H1 (cell line): Measurements from ENCODE around the gene TMEM252. TPM values are rescaled to one million over a fixed set of nuclear protein-coding genes. Genes with fewer than 3 reads are reported as not detected.

ENCODE experiments used
- CTCF ChIA-PET: fragments of 300-600 bp; sonication (Branson Sonifier 250); formaldehyde crosslinking; loops from one replicate; lab custom pipeline; 2021; ENCODE audit not compliant: partially characterized antibody; lab: Charles Lee
- POLR2A ChIA-PET: fragments of 300-600 bp; sonication (Branson Sonifier 250); formaldehyde crosslinking; loops from one replicate; lab custom pipeline; 2021; ENCODE audit warnings: inconsistent platforms; ENCODE audit not compliant: partially characterized antibody; lab: Charles Lee
- DNase-seq, 2 experiments: peaks; one replicate each; pipeline versions ENCODE4 v3.0.0 to v3.0.0-alpha.2; 2010 to 2022; ENCODE audit warnings: low spot score in 2 of 2, low read depth in 1 of 2, mixed read lengths in 1 of 2
- FAIRE-seq: peaks from 2 replicates; lab custom pipeline; 2011; peaks lifted over from hg19 to GRCh38; lab: Jason Lieb, UNC
- H2AFZ ChIP-seq: 2 replicates; pipeline ENCODE4 v1.8.1; 2012; ENCODE audit warnings: low read length, inconsistent platforms
- H2AK5ac ChIP-seq: 2 replicates; pipeline ENCODE4 v1.6.1; 2013; ENCODE audit warnings: low read depth, low read length
- H2BK120ac ChIP-seq: replicated peaks from 2 replicates; pipeline ENCODE3; 2013; ENCODE audit warnings: low read depth, low read length, inconsistent platforms
- H2BK12ac ChIP-seq: 2 replicates; pipeline ENCODE4 v1.6.1; 2013; ENCODE audit warnings: low read depth, low read length
- H2BK15ac ChIP-seq: 2 replicates; pipeline ENCODE4 v1.6.1; 2013; ENCODE audit warnings: low read length
- H2BK20ac ChIP-seq: 2 replicates; pipeline ENCODE4 v1.6.1; 2013; ENCODE audit warnings: low read length
- H2BK5ac ChIP-seq: 2 replicates; pipeline ENCODE4 v1.6.1; 2013; ENCODE audit warnings: low read depth, low read length
- H3K14ac ChIP-seq: 2 replicates; pipeline ENCODE4 v1.6.1; 2013; ENCODE audit warnings: inconsistent platforms; ENCODE audit not compliant: insufficient read length
- H3K18ac ChIP-seq: 2 replicates; pipeline ENCODE4 v1.6.1; 2013; ENCODE audit warnings: low read length; ENCODE audit errors: extremely low read depth
- H3K23ac ChIP-seq: 2 replicates; pipeline ENCODE4 v1.6.1; 2013; ENCODE audit warnings: inconsistent platforms; ENCODE audit not compliant: insufficient read length
- H3K23me2 ChIP-seq: 2 replicates; pipeline ENCODE4 v1.6.1; 2013; ENCODE audit warnings: low read depth, low read length
- H3K27ac ChIP-seq: 2 replicates; pipeline ENCODE4 v1.6.1; 2011; ENCODE audit warnings: low read depth, low read length, inconsistent platforms
- H3K27me3 ChIP-seq, 4 experiments: replicated peaks in 1 of 4; 1 replicate in 1 of 4; 2 replicates in 3 of 4; pipeline versions ENCODE4 v1.6.1 to v1.8.1; 2011 to 2013; ENCODE audit warnings: low read length in 3 of 4, mild to moderate bottlenecking in 3 of 4, inconsistent platforms in 2 of 4, mixed read lengths in 2 of 4, moderate library complexity in 1 of 4; ENCODE audit not compliant: control insufficient read depth in 3 of 4, insufficient read depth in 3 of 4; ENCODE audit errors: extremely low read depth in 1 of 4
- H3K36me3 ChIP-seq, 4 experiments: 2 replicates each; pipeline versions ENCODE4 v1.6.1 to v1.8.1; 2011 to 2013; ENCODE audit warnings: mild to moderate bottlenecking in 4 of 4, low read length in 3 of 4, moderate library complexity in 2 of 4, control low read depth in 1 of 4, inconsistent platforms in 1 of 4; ENCODE audit not compliant: insufficient read depth in 4 of 4, control insufficient read depth in 2 of 4
- H3K4ac ChIP-seq: replicated peaks from 2 replicates; pipeline ENCODE3; 2013; ENCODE audit warnings: low read length, low read depth, mixed read lengths, inconsistent platforms; ENCODE audit not compliant: insufficient read length
- H3K4me1 ChIP-seq, 4 experiments: replicated peaks in 1 of 4; 1 replicate in 1 of 4; 2 replicates in 3 of 4; pipeline versions ENCODE4 v1.6.1 to v1.8.1; 2011 to 2013; ENCODE audit warnings: low read length in 3 of 4, inconsistent platforms in 2 of 4, mixed read lengths in 1 of 4; ENCODE audit not compliant: insufficient read depth in 4 of 4, control insufficient read depth in 3 of 4
- H3K4me2 ChIP-seq, 2 experiments: 2 replicates each; pipeline versions ENCODE4 v1.6.1 to v1.8.1; 2011 to 2013; ENCODE audit warnings: low read depth in 2 of 2, low read length in 2 of 2, control low read depth in 1 of 2, inconsistent platforms in 1 of 2, mild to moderate bottlenecking in 1 of 2; ENCODE audit not compliant: insufficient read depth in 1 of 2
- H3K4me3 ChIP-seq, 4 experiments: fragments of 200-600, 300-600 bp in 1 of 4; sonication (generic), shearing (Covaris generic), sonication (Bioruptor Twin) in 1 of 4; 2 replicates each; pipeline versions ENCODE4 v1.5.1 to v1.8.1; 2011 to 2016; ENCODE audit warnings: low read length in 4 of 4, low read depth in 3 of 4, control low read depth in 2 of 4, inconsistent platforms in 2 of 4, mild to moderate bottlenecking in 2 of 4, mixed read lengths in 1 of 4, moderate library complexity in 1 of 4; ENCODE audit not compliant: insufficient read depth in 2 of 4; ENCODE audit errors: extremely low read depth in 1 of 4
- H3K56ac ChIP-seq: replicated peaks from 2 replicates; pipeline ENCODE3; 2013; ENCODE audit warnings: low read depth, mild to moderate bottlenecking, mixed read lengths, low read length, inconsistent platforms; ENCODE audit not compliant: insufficient read length
- H3K79me1 ChIP-seq: 2 replicates; pipeline ENCODE4 v1.6.1; 2013; ENCODE audit warnings: low read depth, low read length, control low read depth
- H3K79me2 ChIP-seq, 2 experiments: 2 replicates each; pipeline versions ENCODE4 v1.6.1 to v1.8.1; 2012 to 2013; ENCODE audit warnings: low read length in 2 of 2, mild to moderate bottlenecking in 2 of 2, inconsistent platforms in 1 of 2; ENCODE audit not compliant: insufficient read depth in 2 of 2, control insufficient read depth in 1 of 2
- H3K9ac ChIP-seq, 4 experiments: replicated peaks in 1 of 4; 1 replicate in 1 of 4; 2 replicates in 3 of 4; pipeline versions ENCODE4 v1.6.1 to v1.8.1; 2011 to 2013; ENCODE audit warnings: low read depth in 3 of 4, low read length in 3 of 4, control low read depth in 2 of 4, mild to moderate bottlenecking in 2 of 4, moderate library complexity in 2 of 4, inconsistent platforms in 1 of 4; ENCODE audit errors: extremely low read depth in 1 of 4
- H3K9me3 ChIP-seq, 2 experiments: 2 replicates each; pipeline versions ENCODE4 v1.6.1 to v1.8.1; 2012 to 2013; ENCODE audit warnings: mild to moderate bottlenecking in 2 of 2, moderate library complexity in 2 of 2, control low read depth in 1 of 2, inconsistent platforms in 1 of 2, low read depth in 1 of 2, low read length in 1 of 2, mixed read lengths in 1 of 2; ENCODE audit not compliant: insufficient read depth in 2 of 2
- H4K20me1 ChIP-seq, 2 experiments: replicated peaks in 1 of 2; 2 replicates each; pipeline versions ENCODE3 to v1.8.1; 2011 to 2013; ENCODE audit warnings: inconsistent platforms in 2 of 2, low read length in 2 of 2, mild to moderate bottlenecking in 1 of 2; ENCODE audit not compliant: insufficient read depth in 2 of 2, control insufficient read depth in 1 of 2
- H4K5ac ChIP-seq: 2 replicates; pipeline ENCODE4 v1.6.1; 2013; ENCODE audit warnings: low read length, low read depth, mixed read lengths, inconsistent platforms; ENCODE audit not compliant: insufficient read length
- H4K8ac ChIP-seq: 2 replicates; pipeline ENCODE4 v1.8.0; 2013; ENCODE audit warnings: mild to moderate bottlenecking, moderate library complexity, low read length, inconsistent platforms; ENCODE audit not compliant: insufficient read depth; ENCODE audit errors: extremely low read depth
- H4K91ac ChIP-seq: replicated peaks from 2 replicates; pipeline ENCODE3; 2013; ENCODE audit warnings: low read length, mixed read lengths, inconsistent platforms; ENCODE audit not compliant: insufficient read length
- E2F6 ChIP-seq: IDR thresholded peaks from 2 replicates; pipeline ENCODE4 v1.6.1; 2012; ENCODE audit warnings: inconsistent platforms
- GABPA ChIP-seq: IDR thresholded peaks from 2 replicates; pipeline ENCODE4 v1.6.1; 2011; ENCODE audit warnings: mild to moderate bottlenecking, low read length, moderate library complexity, borderline replicate concordance; ENCODE audit not compliant: insufficient read depth
- GTF2F1 ChIP-seq: IDR thresholded peaks from 2 replicates; pipeline ENCODE4 v1.6.1; 2012; ENCODE audit warnings: low read depth, low read length, improper control_type of control experiment, borderline replicate concordance
- HDAC6 ChIP-seq: IDR thresholded peaks from one replicate; pipeline ENCODE4 v1.7.1; 2012; ENCODE audit warnings: low read depth, mild to moderate bottlenecking, inconsistent platforms, low read length, moderate library complexity
- KDM1A ChIP-seq: fragments of 200-600, 300-600 bp; sonication (generic); IDR thresholded peaks from 2 replicates; pipeline ENCODE4 v1.7.1; 2016; ENCODE audit warnings: mild to moderate bottlenecking, low read length, borderline replicate concordance
- NANOG ChIP-seq: IDR thresholded peaks from 2 replicates; pipeline ENCODE4 v1.6.1; 2011; ENCODE audit warnings: low read length, low read depth, mild to moderate bottlenecking, inconsistent platforms; ENCODE audit not compliant: insufficient read depth, poor library complexity, severe bottlenecking
- NRF1 ChIP-seq: IDR thresholded peaks from 2 replicates; pipeline ENCODE4 v1.6.1; 2011; ENCODE audit warnings: mild to moderate bottlenecking, low read depth, low read length, improper control_type of control experiment
- PHF8 ChIP-seq: fragments of 200-600 bp; sonication (generic); conservative IDR thresholded peaks from 2 replicates; pipeline ENCODE4 v1.7.1; 2012; ENCODE audit warnings: low read depth, mild to moderate bottlenecking, inconsistent platforms, low read length, moderate library complexity
- RAD21 ChIP-seq, 2 experiments: IDR thresholded peaks in 1 of 2; conservative IDR thresholded peaks in 1 of 2; 2 replicates each; pipeline ENCODE4 v1.6.1; 2011; ENCODE audit warnings: low read depth in 2 of 2, low read length in 2 of 2, improper control_type of control experiment in 1 of 2, inconsistent platforms in 1 of 2, mild to moderate bottlenecking in 1 of 2, moderate library complexity in 1 of 2
- SUZ12 ChIP-seq: fragments of 200-600 bp; sonication (generic); IDR thresholded peaks from 2 replicates; pipeline ENCODE4 v1.6.1; 2012; ENCODE audit warnings: mild to moderate bottlenecking, inconsistent platforms, low read length, moderate library complexity, mixed read lengths
- TCF12 ChIP-seq: IDR thresholded peaks from 2 replicates; pipeline ENCODE4 v1.6.1; 2011; ENCODE audit warnings: low read depth, mild to moderate bottlenecking, low read length
- ZNF274 ChIP-seq: IDR thresholded peaks from 2 replicates; pipeline ENCODE4 v1.7.0; 2012; ENCODE audit warnings: low read length, borderline replicate concordance; ENCODE audit errors: extremely low read depth
- WGBS, 2 experiments: shearing (Covaris generic) in 1 of 2; methylation state at CpG; one replicate each; pipeline versions ENCODE4 v1.1.6 to v1.1.7; 2013 to 2015; ENCODE audit warnings: low lambda C conversion rate in 2 of 2, mixed read lengths in 2 of 2, inconsistent platforms in 1 of 2, low coverage in 1 of 2, missing lambda C conversion rate in 1 of 2; ENCODE audit not compliant: insufficient replicate concordance in 2 of 2, insufficient coverage in 1 of 2, insufficient read length in 1 of 2; ENCODE audit errors: extremely low coverage in 1 of 2, missing lambda C conversion rate in 1 of 2; 5-methylcytosine and 5-hydroxymethylcytosine counted together
- polyA plus RNA-seq, 7 experiments: library from polyadenylated mRNA; depleted of rRNA in 3 of 7; stranded (reverse) in 5 of 7; unstranded in 2 of 7; fragments of >200 nt in 5 of 7; fragments of 200-250 nt in 2 of 7; gene quantifications; 1 replicate in 5 of 7; 2 replicates in 1 of 7; 4 replicates in 1 of 7; pipeline versions ENCODE4 v1.2.1 to v1.2.3, GENCODE V29; 2011 to 2013; ENCODE audit warnings: missing spikeins in 2 of 7, mixed read lengths in 2 of 7
- total RNA-seq: library from RNA; stranded (reverse); fragmentation: NEBNext Ultra II Directional; extraction: Animal tissue kit (Norgen Biotek cat#: 25700); gene quantifications from 2 replicates; pipeline ENCODE4 v1.2.1, GENCODE V29; 2021

Gene TMEM252
- total and polyA plus RNA-seq, 2 of the 8 experiments (the other 6 are each of a cell fraction or from before 2014, with no cell fraction given) = not detected

GRCh38 chr9:68567565-68567964, 26.9 kb upstream of the TMEM252 start:
- H4K91ac ChIP-seq = no peak overlapping the region
- 82% methylated on average over 3 of the region's 3 CpGs; no CpG with 5 or more reads in 1 of the 2 experiments for WGBS, 2 experiments
- CTCF ChIA-PET = interaction anchor here (0.5 to 3.5 kb wide), 37 partner anchors 8 to 467 kb away, joined by 3 to 32 read pairs (median 4); partner anchors contain the start of gene TMEM252
- no peak for TF ChIP-seq GTF2F1
- TF ChIP-seq TCF12 = no peak
- no peak for TF ChIP-seq ZNF274
- no peak for TF ChIP-seq KDM1A
- no peak for TF ChIP-seq GABPA
- TF ChIP-seq RAD21 (IDR thresholded peaks at IDR 0.05 in 1 of 2, conservative IDR thresholded peaks at IDR 0.05 in 1 of 2; ENCODE audit: low read depth in 2 of 2, low read length in 2 of 2) = no peak
- no peak for TF ChIP-seq NRF1
- TF ChIP-seq PHF8 = no peak
- TF ChIP-seq NANOG = no peak
- TF ChIP-seq E2F6 = no peak
- no peak for TF ChIP-seq SUZ12
- TF ChIP-seq HDAC6 = no peak

More at GRCh38 chr9:68567565-68567964, 26.9 kb upstream of the TMEM252 start:
- Histone ChIP-seq H2BK20ac (no peak overlapping the region), H3K9me3 (no peaks in the 10 kb centered on the region), H3K27ac (no peak overlapping the region), H2BK12ac (no peak overlapping the region), H3K36me3 (no peaks in the 10 kb centered on the region), H3K79me1 (no peaks in the 10 kb centered on the region), H3K9ac (no peak overlapping the region), H3K79me2 (no peaks in the 10 kb centered on the region), H4K20me1 (no peaks in the 10 kb centered on the region), H3K18ac (no peak overlapping the region), H2BK120ac (no peak overlapping the region), H3K27me3 (peaks cover 0 to 3% (median 0%) of the 10 kb centered on the region in 4 experiments; a peak in 2 of 7 replicates), H3K14ac (no peak overlapping the region), H3K4me3 (no peak overlapping the region), H4K8ac (no peak overlapping the region), H3K23ac (no peak overlapping the region), H3K4me2 (no peak overlapping the region), H2BK5ac (no peak overlapping the region), H2AK5ac (no peak overlapping the region), H4K5ac (no peak overlapping the region), H3K4me1 (peaks cover 0 to 5% (median 1%) of the 10 kb centered on the region in 4 experiments; a peak in 4 of 7 replicates), H3K4ac (no peak overlapping the region), H3K56ac (no peak overlapping the region), H3K23me2 (peaks cover 2% of the 10 kb centered on the region; the same call in 1 of the 2 replicates), H2AFZ (no peak overlapping the region), H2BK15ac (no peak overlapping the region)
- FAIRE-seq = no peak
- POLR2A ChIA-PET = interaction anchor here (0.8 kb wide), 1 partner anchor 465 kb away, joined by 3 read pairs; no protein-coding TSS in a partner anchor
- no peak for DNase-seq
